Nephron (organoid): ENCODE measurements around the gene HMCN1.

ENCODE experiments used
- H3K27ac Mint-ChIP-seq, 3 experiments: 2 replicates each; pipeline ENCODE4 v1.8.0; 2020; ENCODE audit warnings: mixed read lengths in 3 of 3, mild to moderate bottlenecking in 2 of 3, moderate library complexity in 1 of 3
- H3K27me3 Mint-ChIP-seq: 2 replicates; pipeline ENCODE4 v1.8.0; 2021; ENCODE audit warnings: low read depth, mild to moderate bottlenecking, moderate library complexity, mixed read lengths
- H3K36me3 Mint-ChIP-seq: 2 replicates; pipeline ENCODE4 v1.8.0; 2020; ENCODE audit warnings: low read depth, mixed read lengths
- H3K4me1 Mint-ChIP-seq: 2 replicates; pipeline ENCODE4 v1.8.0; 2020; ENCODE audit warnings: mixed read lengths
- H3K4me3 Mint-ChIP-seq, 3 experiments: 2 replicates each; pipeline ENCODE4 v1.8.0; 2020; ENCODE audit warnings: mild to moderate bottlenecking in 3 of 3, mixed read lengths in 3 of 3, moderate library complexity in 2 of 3
- H3K9me3 Mint-ChIP-seq: 2 replicates; pipeline ENCODE4 v1.8.0; 2020; ENCODE audit warnings: mixed read lengths
- CTCF ChIP-seq, 3 experiments: fragments of 200-600 bp; sonication (generic); IDR thresholded peaks; one replicate each; pipeline ENCODE4 v1.5.0; 2021; ENCODE audit warnings: antibody characterized with exemption in 3 of 3; ENCODE audit not compliant: unreplicated experiment in 3 of 3

Gene HMCN1

DNA sequence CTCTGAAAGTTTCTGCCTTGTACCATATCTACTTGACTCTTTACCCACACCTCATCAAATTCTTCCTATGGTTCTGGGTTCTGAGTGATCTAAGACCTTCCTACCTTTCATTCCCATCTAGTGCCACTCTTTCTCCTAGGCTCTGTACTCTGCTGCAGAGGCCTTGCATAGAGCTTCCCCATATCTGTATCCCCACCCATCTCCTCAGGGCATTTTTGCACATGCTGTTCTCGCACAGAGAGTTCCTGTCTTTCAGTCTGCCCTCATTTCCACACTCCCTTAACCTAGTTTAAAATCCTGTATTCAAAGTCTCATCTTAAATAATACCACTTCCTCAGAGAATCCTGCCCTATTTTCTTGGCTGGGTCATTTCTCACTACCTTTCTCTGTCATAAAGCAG, 114.8 kb downstream of the HMCN1 start:
- H3K27ac Mint-ChIP-seq, result no peak overlapping the region
- H3K4me3 Mint-ChIP-seq, result no peak overlapping the region
- no peak for TF ChIP-seq CTCF (IDR thresholded peaks at IDR 0.05; ENCODE audit: unreplicated experiment in 3 of 3)
- no peaks in the 10 kb centered on the region for H3K36me3 Mint-ChIP-seq
- H3K9me3 Mint-ChIP-seq, result no peaks in the 10 kb centered on the region
- no peaks in the 10 kb centered on the region for H3K4me1 Mint-ChIP-seq
- no peaks in the 10 kb centered on the region for H3K27me3 Mint-ChIP-seq

GRCh38 chr1:185850366-185850765, 116.2 kb downstream of the HMCN1 start:
- Mint-ChIP-seq H3K27ac (no peak overlapping the region), H3K27me3 (no peaks in the 10 kb centered on the region), H3K4me1 (no peaks in the 10 kb centered on the region), H3K4me3 (no peak overlapping the region), H3K9me3 (no peaks in the 10 kb centered on the region), H3K36me3 (no peaks in the 10 kb centered on the region)
- TF ChIP-seq CTCF (IDR thresholded peaks at IDR 0.05; ENCODE audit: unreplicated experiment in 3 of 3), result no peak

GRCh38 chr1:185853739-185854138, 119.5 kb downstream of the HMCN1 start:
- no peak for TF ChIP-seq CTCF (IDR thresholded peaks at IDR 0.05; ENCODE audit: unreplicated experiment in 3 of 3)
- no peaks in the 10 kb centered on the region for H3K27me3 Mint-ChIP-seq
- H3K36me3 Mint-ChIP-seq, result no peaks in the 10 kb centered on the region
- no peak overlapping the region for H3K4me3 Mint-ChIP-seq
- H3K27ac Mint-ChIP-seq, result no peak overlapping the region
- H3K9me3 Mint-ChIP-seq, result no peaks in the 10 kb centered on the region
- no peaks in the 10 kb centered on the region for H3K4me1 Mint-ChIP-seq

GRCh38 chr1:185856482-185856881, 122.3 kb downstream of the HMCN1 start:
- Mint-ChIP-seq H3K4me3 (no peak overlapping the region), H3K9me3 (no peaks in the 10 kb centered on the region), H3K27me3 (no peaks in the 10 kb centered on the region), H3K4me1 (no peaks in the 10 kb centered on the region), H3K27ac (no peak overlapping the region), H3K36me3 (no peaks in the 10 kb centered on the region)
- no peak for TF ChIP-seq CTCF (IDR thresholded peaks at IDR 0.05; ENCODE audit: unreplicated experiment in 3 of 3)

DNA sequence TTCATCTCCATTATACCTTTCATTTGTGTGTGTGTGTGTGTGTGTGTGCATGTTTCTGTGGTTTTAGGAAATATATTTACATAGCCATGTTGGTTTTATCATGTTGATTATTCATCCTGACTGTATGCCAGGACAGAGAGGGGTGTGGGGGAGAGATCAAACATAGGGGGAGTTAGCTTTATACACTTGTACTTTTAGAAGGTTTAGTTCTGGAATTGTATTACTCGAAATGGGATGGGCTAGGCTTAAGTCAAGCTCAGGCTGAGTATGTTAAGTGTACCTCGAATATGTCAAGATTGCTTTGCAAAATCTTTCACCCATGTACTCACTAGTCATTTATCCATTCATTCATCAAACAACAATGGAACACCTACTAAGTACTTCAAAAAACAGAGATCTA, 123.3 kb downstream of the HMCN1 start:
- TF ChIP-seq CTCF (IDR thresholded peaks at IDR 0.05; ENCODE audit: unreplicated experiment in 3 of 3), result no peak
- Mint-ChIP-seq H3K27me3 (no peaks in the 10 kb centered on the region), H3K4me3 (no peak overlapping the region), H3K4me1 (no peaks in the 10 kb centered on the region), H3K9me3 (no peaks in the 10 kb centered on the region), H3K36me3 (no peaks in the 10 kb centered on the region), H3K27ac (no peak overlapping the region)

DNA sequence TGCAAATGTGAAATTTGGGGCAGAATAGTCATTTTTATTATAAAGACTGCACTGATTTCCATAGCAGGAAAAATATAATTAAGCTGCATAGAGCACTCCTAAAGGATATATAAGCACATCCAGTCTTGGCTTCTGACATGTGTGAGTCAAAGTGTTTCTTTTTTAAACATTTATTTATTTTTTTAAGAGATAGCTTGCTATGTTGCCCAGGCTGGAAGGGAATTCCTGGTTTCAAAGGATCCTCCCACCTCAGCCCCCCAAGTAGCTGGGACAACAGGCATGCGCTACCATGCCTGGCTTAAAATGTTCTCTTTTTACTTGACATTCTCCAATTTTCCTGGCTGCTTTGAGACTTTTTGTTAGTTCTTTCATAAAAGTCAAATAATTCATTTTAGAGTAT, 126.1 kb downstream of the HMCN1 start:
- H3K4me1 Mint-ChIP-seq, result no peaks in the 10 kb centered on the region
- no peak overlapping the region for H3K4me3 Mint-ChIP-seq
- no peak overlapping the region for H3K27ac Mint-ChIP-seq
- H3K9me3 Mint-ChIP-seq, result no peaks in the 10 kb centered on the region
- peaks cover 6% of the 10 kb centered on the region for H3K36me3 Mint-ChIP-seq
- no peak for TF ChIP-seq CTCF (IDR thresholded peaks at IDR 0.05; ENCODE audit: unreplicated experiment in 3 of 3)
- H3K27me3 Mint-ChIP-seq, result no peaks in the 10 kb centered on the region
